Measurements from ENCODE around the gene WDR77.

WDR77 gene

DNA sequence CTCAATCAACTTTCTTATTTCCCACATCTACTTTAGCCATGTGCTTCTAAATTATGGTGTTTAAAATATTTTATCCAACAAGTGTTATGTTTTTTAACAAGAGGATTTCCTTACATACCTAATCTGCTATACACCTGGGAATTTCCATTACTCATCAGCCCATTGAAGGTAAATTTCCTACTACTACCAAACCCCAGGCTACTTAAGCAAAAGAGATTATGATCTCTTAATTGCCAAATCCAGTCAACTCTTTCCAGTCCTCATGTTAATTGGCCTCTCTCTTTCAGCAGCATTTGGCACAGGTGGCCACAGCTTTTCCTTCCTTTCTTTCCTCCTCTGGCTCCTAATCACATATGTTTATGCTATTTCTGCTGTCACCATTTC is 19.7 kb upstream of the WDR77 start:
- no peak for DNase-seq

DNA sequence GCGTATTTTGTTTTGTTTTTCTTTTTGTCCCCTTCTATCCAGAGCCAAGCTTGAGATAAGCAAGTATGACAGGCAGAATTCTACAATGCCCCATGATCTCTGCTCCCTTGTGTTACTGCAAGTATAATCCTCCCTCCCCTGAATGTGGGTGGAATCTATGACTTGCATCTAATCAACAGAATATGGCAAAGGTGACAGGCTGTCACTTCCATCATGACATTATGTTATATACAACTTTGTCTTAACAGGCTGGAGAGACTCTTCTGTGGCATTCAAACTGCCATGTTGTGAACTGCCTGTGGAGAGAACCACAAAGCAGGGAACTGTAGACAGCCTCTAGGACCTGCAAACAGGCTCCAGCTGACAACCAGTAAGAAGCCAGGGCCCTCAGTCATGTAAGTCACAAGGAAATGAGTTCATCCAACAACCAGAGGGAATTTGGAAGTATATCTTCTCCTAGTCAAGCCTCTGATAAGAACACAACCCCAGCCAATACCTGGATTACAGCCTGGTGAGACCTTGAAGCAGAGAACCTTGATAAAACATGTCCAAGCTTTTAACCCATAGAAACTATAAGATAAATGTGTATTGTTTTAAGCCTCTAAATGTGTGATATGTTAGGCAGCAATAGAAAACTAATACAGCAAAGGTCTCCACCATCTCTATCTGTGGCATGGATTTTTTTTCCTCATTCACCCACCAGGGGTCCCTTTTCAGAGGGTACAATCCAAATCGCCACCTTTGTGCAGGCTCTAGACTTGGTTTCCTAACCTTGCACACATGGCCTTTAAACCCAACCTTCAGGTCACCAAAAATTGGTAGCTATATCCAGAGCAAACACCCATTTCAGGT is 19.0 kb upstream of the WDR77 start:
- no peak for DNase-seq

DNA sequence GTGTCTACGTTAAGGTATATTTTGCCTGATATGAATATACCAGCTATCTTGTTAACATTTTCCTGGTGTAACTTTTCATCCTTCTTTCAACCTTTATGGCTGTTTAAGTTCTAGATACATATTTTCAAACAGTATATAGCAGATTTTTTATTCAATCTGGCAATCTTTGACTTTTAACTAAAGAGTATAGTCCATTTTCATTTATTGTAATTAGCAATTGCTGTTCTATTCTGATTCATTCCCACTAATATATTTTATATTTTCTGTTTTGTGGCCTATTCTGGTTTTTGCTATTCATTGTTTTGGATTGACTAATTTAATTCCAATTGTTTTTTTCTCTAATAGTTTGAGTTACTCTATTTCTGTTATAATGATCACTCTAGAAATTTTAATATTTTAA is 17.4 kb upstream of the WDR77 start:
- no peak for DNase-seq

DNA sequence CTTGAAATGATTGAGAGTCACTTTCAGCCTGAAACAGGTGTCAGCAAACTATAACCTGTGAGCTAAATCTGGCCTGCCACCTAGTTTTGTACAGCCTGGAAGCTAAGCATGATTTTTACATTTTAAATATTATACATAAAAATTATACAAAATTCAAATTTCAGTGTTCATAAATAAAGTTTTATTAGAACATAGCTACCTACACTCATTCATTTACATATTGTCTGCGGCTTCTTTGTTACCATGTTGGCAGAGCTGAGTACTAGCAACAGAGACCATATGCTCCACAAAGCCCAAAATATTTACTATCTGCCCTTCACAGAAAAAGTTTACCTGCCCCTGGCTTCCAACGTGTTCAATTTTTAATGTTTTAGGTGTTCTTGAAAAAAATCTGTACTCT is 16.7 kb upstream of the WDR77 start:
- no peak for DNase-seq

DNA sequence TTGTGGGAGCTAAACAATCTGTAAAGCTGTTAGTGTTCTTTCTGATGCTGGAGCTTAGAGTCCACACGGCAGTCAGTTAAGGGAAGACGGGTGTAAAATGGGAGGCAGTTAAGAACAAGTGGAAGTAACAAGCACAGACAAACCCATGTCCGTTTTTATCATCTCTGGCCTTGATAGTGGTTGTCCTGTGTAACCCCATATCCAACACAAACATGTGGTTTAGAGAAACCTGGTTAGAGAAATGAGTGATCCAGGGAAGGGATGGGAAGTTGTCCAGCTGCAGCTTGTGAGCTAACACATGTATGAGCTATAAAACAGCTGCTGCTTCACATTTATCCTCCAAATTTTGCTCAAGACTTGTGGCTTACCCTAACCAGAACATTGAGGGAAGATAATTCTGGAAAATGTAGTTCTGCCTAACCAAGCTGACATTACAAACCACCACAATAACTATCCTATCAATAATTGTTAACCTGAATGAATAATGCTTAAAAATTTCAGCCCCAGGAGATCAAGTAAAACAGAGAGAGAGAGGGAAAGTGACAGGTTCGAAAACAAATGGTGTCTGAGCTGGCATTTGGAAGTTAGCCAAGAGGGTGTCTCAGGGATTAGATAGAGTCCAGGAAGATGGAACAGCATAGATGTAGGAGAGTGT is 14.1 kb upstream of the WDR77 start:
- DNase-seq: no peak

DNA sequence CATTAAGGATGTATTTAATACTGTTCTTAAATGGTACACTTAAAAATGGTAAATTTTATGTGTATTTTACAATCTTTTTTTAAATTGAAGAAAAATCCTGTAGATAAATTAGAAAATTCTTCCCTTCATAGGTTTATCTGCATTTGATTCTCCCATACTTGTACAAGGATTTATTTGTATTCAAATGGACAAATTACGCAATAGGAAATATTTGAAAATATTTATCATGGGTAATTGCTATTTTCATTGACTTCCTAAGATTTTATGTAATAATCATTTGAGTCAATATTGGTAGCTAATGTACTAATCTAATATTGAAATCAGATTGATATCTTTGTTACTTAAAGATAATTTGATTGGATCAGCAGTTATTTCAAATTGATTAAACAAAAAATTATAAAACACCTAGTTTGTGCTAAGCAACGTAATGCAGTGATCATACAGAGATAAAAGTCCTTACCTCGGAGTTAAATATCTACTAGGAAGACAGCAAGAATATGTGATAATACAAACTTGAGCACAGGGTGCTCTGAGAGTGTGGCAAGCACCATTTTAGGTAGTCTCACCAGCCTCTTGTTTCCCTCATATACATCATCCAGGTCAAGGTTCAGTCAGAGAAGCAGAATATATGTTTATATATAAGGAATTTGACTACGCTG is 13.4 kb upstream of the WDR77 start:
- DNase-seq: no peak

DNA sequence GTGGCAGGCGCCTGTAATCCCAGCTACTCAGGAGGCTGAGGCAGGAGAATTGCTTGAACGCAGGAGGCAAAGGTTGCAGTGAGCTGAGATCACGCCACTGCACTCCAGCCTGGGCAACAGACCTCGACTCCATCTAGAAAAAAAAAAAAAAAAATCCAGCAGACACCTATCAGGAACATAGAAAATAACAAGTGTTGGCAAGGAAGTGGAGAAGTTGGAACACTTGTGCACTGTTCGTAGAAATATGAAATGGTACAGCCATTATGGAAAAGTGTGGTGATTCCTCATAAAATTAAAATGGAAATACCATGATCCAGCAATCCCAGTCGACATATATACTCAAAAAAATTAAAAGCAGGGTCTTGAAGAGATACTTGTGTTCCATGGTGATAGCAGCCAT is 12.7 kb upstream of the WDR77 start:
- no peak for DNase-seq

DNA sequence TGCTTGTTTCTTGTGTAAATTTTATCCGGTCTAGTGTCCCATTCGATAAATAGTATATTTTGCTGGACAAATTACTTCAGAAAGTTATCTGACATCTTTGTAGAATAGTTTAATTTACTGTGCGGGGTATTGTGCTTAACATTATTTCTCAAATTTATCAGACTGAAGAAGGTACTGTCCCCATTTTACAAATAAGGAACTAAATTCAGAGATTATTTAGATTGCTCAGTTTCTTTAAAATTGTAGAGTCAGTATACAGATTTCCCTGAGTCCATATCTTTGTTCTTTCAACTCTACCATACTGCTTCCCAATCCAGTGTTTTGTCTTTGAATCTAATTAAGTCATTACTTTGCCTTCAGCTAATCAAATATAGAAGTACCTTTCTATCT is 6.6 kb upstream of the WDR77 start:
- DNase-seq: no peak

DNA sequence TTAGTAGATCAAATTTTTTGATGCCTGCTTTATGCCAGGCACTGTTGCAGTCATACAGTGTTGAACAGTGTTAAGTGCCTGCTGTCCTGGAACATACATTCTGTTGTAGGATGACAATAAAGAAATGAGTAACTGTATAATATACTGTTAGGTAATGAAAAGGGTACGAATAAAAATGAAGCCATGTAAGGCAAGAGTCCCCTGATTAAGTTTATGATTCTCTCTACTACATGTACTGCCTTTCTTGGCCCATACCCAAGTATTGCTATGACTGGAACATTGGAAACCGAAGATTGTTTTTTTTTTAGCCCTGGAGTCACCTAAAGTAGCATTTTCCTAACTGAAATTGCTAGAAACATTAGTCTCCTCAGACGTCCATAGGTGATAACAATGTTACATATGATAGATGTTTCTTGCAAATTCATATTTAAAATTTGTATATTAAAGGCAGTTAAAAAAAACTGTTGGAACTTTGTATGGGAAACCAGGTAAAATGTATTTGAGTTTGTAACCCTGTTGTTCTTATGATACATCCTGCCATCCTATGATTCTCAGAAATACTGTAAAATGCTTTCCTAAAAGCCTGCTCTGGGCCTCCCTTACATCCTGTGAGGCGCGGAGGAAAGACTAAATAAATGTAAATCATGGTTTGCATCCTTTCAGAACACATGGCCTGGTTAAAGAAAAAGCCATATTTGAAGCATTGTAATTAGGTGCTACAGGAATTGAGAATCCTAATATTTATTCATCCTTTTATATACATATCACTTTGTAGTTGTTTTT is 6.0 kb upstream of the WDR77 start:
- DNase-seq: no peak

DNA sequence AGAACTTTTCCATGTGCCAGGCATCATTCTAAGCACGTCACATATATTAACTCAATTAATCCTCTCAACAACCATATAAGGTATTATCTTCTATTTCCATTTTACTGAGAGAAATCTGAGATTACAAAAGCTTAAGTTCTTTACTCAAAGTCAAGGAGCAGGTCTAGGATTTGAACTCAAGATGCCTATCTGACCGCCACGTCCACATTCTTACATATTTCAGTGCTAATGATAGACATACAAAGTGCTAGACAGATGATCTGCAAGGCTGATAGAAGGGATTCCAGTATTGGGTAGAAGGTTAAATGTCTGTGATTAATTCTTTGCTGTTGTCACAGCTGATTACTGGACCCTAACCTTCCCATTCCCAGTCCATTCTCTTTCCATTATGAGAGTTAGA is 4.7 kb upstream of the WDR77 start:
- no peak for DNase-seq

DNA sequence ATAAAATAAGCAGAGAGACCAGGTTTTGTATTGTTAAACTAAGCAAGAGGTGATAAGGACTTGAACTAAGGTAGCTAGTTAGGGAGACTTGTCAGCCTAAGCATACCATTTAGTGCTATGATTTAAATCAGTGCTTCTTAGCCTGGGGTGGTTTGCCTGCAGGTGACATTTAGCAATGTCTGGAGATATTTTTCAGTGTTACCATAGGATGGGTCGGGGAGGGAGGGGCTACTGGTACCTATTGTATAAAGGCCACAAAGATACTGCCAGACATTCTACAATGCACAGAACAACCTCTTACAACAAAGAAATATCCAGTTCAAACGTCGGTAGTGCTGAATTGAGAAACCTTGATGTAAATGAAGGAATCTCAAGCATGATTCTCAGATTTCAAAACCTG is 3.5 kb upstream of the WDR77 start:
- no peak for DNase-seq

DNA sequence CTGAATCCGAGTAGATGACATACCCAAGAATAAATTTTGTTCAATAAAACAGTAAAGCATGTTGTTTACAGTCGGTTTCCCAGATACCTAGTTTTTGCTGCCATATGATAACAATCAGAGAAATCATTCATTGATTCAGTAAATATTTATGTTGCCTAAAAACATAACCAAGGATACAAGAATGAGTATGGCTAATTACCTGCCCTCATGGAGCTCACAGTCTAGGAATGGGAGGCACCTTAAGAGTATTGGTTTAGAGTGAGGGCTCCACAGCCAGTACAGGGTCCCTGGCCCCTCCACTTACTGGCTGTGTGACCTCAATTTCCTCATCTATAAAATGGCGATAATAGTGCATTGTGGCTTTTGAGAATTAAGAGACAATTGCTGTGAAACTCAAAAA is 1.1 kb upstream of the WDR77 start:
- no peak for DNase-seq

DNA sequence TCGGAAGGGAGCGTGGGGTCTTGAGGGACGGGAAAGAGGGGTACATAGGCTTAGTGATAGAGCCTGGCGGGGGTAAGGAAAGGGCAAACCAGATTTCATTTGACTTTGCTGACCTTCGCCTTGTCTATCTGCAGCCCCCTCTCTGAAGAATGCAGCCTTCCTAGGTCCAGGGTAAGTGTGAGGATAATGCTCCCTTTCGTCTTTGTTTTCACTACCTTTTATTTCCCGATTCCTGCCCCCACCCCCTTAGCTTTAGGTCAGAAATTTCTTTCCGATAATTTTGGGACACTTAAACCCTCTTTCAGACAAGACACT is 604 bp upstream of the WDR77 start:
- DNase-seq: no peak

DNA sequence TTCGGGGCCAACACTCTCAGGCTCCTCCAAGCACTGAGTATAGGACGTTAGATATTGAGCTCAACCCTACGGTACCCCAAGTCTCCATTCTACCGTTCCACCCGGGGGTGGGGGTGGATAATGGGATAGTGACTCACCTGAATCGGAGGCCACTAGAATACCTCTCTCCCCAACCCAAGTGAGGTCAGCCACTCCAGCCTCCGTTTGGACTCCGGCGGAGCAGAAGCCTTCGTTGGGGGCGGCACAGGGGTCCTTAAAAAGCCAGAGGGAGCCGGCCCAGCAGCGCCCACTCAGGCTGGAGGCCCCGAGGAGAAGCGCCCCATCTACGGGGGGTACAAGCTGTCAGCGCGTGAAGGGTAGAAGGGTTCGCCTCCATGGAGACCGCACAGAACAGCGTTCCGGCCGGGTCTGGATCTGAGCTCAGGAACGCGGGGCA is 556 bp downstream of the WDR77 start:
- no peak for DNase-seq

DNA sequence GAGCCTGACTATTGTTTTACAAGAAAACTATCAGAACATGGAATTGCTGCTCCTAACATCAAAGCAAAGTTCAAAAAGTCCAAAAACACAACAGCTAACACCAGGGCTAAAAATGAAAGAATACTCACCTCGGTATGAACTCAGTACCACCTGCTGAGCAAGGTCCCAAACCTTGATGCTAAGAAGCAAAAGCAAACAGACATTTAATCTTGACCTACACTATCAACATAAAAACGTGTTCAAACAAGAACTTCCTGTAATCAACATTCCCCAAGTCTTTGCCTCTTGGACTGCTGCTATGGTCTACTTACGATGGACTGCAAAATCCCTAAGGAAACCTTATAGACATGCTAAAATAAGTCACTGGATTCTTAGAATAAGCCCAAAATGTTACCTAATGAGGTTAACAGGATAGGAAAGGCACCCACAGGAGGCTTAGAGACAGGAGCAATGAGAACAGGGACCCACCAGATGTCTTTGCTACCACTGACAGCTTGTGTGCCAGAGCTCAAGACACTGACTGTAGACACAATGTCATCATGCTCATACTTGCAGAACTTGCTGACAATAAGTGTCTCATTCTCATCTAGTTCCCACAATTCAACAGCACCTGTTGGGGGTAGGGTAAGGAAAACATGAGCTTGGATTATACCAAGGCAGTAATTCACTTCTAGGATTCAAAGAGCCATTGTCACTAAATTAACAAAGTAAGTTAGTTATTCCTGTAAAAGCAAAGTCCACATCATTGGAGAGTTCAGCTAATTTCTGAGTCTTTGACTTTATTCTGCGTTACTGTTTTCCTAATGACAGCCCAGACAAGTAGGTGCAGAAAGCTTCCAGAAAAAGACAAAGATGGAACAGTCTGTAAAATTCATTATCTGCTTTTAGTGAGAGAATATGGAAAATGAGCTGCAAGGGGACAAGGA is 1.8 kb downstream of the WDR77 start:
- no peak for DNase-seq

DNA sequence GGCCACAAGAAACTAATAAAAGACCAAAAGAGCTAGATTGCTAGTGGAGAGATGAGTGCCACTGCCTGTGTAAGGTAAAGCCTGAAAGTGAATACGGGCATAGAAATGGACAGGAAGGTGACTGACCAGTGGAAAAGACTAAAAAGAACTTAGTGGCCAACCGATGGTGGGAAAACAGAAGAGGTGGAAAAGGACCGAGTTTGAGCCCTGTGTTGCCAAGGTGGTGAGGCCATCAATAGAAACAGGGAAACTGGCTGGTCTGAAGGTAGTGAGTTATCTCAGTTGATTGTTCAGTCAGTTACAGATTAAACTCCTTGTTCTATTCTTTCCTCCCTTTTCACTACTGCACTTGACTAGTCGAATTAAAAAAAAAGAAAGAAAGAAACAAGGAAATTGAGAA is 2.5 kb downstream of the WDR77 start:
- no peak for DNase-seq

DNA sequence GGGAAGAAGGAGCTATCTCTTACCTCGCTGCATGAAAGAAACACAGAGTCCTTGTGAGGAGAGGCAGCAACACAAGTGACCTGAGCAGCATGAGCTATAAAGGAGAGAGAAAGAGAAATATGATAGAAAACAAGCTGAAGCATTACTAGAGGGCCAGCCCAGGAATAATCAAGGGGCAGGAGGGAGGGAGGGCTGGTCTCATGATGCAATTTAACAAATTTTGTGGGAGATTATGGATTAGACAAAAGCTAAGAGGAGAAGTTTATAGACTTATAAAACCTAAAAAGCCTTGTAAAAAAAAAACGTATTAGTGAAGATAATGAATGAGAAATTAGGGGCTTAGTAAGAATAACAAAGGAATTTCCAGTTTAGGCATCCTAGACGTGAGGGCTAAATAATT is 5.0 kb downstream of the WDR77 start:
- DNase-seq: no peak

DNA sequence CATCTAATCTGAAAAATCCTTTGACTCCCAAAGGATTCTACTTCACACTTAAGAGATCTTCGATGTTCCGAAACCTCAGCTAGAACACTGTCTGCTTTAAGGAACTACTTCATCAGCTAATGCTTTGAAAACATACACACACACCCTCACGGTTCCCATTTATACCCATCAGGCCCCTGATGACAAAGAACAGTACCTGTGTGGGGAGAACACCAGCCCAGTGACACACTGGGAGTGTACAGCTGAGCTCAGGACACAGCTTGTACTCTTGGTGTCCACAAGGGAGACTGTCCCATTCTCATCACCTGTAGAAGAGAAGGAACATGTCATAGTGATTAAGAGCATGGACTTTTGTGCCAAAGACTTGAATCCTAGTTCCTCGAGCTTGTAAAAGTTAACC is 6.6 kb downstream of the WDR77 start:
- no peak for DNase-seq

DNA sequence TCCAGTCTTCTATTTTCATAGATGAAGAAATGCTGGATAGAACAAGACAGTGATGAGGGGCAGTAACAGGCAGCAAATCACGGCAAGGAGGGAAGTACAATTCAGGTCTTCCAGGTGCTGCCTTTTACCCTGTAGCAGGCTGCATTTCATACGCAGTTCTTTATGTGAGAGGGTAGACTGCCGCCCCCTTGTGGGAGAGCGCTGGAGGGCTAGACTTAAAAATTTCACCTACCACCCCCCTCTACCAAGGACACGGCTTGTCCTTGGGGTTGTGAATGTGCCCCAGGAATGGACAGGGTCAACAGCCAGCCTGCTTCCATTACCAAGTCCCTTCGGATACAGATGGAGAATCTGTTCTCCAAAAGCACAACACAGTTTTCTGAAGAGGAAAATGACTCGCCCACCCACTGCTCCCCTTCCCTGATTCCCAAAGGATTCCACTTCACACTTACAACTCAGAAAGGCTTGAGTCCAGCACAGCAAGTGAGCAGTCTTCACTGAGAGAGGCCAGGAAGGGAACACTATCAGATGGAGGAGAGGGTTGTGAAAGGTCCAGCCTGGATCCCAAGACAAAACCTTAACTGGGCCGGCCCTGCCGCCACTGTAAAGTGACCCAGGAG is 7.4 kb downstream of the WDR77 start:
- peak; percentile 67 to 76 for DNase-seq

DNA sequence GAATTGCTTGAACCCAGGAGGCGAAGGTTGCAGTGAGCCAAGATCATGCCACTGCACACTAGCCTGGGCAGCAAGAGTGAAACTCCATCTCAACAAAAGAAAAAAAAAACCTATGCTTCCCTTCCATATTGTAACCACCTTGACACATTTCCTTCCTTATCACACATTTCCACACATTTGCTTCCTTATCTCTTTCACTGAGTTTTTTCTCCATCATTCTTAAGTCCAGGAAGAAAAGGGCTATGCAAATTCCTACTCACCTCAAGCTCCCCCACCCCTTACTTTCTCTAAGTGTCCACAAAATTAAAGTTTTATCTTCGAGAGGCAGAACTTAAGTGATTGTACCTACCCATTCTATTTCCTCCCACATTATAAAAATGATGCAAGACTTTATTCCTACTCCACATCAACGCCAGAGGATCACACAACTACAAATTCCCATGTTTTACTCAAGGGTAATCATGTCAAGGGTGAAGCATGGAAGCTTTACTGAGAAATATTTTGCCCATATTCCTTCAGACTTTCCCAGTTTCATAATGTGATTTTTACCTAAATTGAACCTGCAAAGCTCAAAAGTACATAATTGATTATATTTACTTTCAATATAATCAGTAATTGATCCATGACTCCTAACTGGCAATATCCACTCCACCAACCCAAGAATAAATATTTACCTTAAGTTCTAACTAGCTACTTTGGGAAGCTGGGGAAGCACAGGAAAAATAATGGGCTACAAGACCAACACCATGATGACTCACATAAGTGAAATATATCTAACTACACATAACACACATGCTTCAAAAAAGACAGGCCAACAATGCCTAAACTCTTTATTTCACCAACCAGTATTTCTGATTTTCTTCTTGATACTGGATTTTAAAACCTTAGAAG is 9.3 kb downstream of the WDR77 start:
- no peak for DNase-seq

DNA sequence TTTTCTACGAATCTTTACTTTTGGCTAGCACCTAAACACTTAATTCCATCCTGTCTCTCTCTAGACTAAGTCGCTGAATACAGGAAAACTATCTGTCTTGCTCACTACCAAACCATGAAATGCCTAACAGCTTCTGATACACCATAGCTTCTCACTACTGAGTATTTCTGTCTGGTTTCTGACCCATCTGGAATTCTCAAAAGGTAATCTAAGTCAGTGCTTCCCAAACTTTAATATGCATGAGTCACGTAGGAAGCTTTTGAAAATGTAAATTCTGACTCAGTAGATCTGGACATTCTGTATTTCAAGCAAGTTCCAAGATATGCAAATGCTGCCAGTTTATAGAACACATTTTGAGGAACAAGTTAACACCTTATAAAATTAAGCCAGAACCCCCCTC is 12.3 kb downstream of the WDR77 start:
- no peak for DNase-seq
